NCI-H2171 (cell line): ENCODE measurements around the gene ZNF334.

Experiments
- DNase-seq: peaks from one replicate; lab custom pipeline; 2025; lab: John Stamatoyannopoulos, UW

The ZNF334 gene

DNA sequence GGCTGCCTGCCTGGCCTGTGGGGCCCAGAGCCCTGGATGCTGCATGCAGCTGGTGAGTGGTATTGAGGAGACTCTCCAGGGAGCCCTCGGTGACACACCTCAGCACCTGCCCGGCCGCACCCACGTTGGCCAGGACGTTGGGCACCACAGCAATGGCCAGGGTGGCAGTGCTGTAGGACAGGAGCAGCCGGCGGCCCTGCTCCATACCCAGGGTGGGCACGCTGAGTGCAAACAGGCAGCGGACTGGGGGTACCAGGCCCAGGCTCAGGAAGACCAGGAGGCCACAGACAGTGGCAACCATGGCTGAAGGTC lies 32.4 kb upstream of the ZNF334 start:
- no peak for DNase-seq

DNA sequence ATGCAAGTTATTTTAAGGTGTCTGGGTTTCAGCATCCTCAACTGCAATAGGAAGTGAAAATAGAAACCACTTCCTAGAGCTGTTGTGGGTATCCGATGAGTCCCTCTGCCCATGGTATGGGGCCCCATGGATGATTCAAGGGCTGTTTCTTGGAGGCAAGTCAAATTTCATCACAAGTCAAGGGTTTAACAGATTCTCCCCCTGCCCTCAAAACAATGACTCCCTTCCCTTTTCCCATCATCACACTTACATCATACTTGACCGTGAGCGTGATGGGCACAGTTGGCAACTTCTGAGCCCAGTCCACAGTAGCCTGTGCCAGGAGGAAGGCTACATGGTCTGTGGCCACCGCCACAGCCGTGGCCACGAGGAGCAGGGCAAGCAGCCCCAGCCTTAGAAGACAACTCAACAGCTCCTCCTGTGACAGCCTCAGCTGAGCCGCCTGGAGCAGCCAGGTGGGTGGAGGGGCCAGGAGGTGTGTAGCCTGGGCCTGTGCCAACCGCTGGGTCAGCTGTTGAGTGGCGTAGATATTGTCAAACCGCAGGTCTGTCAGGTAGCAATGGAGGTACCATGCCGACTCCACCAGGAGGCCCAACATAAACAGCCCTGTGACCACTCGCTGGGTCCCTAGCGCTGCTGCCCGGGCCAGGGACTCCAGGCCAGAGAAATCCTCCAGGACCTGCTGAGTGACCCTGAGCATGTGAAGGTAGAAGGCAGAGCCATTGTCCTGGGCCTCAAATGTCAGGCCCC lies 31.9 kb upstream of the ZNF334 start:
- DNase-seq = no peak

DNA sequence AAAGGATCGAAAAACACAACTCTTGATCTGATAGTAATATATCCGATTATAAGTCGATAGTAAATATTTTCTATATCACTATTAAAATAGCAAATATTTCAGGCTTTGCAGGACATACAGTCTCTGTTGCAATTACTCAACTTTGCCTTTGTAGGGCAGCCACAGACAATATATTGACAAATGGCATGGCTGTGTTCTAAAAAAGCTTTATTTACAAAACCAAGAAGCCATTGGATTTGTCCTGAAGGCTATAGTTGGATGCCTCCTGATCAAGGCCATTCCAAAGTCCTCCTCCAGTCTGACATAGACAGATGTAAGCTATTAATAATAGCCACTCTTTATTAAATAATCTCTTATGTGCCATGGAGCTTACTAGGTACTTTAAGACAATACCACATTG lies 31.2 kb upstream of the ZNF334 start:
- DNase-seq = no peak

DNA sequence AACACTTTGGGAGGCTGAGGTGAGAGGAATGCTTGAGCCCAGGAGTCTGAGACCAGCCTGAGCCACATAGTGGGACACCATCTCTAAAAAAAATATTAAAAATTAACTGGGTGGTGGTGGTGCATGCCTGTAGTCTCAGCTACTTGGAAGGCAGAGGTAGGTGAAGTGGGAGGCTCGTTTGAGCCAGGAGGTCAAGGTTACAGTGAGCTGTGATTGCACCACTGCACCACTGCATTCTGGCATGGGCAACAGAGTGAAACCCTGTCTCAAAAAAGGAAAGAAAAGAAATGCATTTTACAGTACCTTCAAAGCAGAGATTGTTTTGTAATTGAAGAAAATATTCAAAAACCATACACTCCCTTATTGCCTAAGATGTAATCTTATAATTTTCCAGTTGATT lies 30.6 kb upstream of the ZNF334 start:
- DNase-seq = no peak

DNA sequence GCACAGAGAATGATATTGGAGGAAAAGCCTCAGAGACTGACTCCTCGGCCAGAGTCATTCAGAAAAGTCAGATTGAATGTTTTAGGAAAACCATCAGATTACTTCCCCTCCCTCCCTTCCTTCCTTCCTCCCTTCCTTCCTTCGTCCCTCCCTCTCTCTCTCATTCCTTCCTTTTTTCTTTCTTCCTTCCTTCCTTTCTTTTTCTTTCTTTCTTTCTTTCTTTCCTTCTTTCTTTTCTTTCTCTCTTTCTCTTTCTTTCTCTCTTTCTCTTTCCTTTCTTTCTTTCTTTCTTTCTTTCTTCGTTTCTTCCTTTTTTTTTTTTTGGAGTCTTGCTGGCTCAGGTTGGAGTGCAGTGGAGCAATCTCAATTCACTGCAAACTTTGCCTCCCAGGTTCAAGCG lies 29.7 kb upstream of the ZNF334 start:
- DNase-seq = no peak

DNA sequence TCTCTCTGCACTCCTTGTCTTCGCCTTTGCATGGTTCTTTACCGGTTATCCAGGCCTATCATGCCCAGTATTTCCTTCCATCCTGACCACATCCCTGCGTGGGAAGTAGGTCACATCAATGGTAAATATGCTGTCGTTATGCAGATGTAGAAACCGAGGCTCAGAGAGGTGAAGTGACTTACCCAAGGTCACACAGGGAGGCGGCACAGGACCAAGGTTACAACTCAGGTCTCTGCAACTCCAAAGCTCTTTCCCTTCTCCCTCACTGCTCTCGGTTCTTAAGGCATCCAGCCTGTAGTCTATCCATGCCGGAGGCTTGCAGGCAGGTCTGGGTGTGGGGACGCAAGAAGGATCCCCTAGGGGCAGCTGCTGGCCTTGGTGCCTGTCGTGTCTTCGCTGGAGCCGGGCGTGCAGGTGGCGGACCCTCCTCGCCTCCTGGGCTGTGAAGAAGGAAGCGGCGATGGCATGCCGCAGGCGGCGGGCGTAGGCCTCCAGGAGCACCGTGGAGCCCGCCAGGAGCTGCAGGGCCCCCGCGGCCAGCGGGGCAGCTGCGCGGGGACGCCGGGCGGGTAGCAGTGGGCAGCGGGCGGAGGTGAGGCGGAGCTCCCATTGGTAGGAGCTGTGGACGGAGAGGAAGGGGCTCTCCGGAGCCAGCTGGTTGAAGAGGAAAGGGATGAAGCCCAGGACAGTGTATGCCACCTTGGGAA lies 28.0 kb upstream of the ZNF334 start:
- DNase-seq = no peak

DNA sequence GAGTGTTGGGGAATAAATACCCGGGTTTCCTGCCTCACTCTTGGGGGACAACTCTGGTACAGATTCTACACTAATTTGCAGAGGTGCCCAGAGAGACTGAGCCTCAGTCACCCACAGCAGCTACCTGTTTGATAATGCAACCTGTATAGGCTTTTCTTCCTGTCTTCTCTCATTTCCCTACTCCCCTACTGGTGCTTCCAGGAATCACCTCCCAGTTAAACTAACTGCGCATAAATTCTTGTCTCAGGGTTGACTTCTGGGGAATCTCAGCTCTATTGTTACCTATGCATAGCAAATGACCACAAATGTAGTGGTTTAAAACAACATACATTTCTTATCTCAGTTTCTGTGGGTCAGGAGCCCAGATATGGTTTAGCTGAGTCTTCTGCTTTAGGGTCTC lies 25.8 kb upstream of the ZNF334 start:
- DNase-seq = no peak

DNA sequence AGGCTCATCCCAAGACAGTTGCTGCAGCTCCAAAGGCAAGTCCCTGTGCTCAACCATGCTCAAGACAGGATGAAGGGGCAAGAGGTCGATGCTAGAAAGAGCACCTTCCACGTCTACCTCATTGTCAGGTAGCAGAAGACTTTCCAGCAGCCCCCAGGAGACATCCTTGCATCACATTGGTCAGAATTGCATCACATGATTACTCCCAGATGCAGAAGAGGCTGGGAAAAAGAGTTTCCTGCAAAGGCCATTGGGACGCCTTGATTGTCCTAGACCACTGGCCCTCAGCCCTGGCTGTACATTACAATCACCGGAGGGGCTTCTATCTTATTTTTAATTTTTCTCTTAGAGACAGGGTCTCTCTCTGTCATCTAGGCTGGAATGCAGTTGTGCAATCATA lies 17.3 kb upstream of the ZNF334 start:
- DNase-seq = no peak

DNA sequence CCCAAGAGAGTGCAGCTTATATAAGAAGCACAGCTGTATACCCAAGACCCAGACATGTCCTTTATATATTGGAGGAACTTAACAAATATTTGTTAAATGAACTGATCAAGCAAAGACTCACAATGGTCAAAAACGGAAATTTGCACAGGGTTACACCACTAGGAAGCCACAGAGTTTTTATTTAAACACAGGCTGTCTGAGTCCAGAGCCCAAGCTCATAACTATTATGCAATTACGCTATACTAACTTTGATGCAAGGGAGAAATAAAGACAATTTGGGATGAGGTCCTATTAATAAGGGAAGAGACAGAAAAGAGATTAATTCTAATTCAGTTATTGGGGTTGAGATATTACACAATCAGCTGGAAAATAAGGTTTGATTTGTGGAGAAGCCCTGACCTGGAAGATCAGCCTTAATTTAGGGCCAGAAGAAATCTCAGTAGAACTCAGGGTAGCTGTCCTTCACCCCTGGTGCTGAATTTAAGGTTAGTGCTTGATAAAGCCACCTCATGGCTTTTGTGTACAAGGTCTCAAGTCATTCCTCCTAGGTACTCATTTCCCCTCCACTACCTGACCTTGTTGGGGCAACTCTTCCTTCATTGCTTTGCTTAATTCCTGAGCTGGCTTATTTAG lies 10.5 kb upstream of the ZNF334 start:
- no peak for DNase-seq

DNA sequence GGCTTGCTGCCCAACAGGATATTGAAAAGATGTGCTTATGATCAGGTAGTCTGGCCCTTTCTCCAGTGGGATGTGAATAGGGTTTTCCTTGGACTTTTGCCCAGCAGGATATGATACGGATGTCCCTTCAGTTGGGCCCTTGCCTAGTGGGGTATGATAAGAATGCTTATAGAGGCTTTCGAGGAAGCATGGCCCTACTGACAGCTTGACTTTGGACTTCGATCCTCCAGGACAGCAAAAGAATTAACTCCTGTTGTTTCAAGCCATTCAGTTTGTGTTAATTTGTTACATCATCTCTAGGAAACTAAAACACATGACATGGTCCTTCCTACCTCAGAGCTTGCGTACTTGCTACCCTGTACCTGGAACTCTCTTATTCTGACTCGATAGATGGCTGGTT lies 9.7 kb upstream of the ZNF334 start:
- no peak for DNase-seq

DNA sequence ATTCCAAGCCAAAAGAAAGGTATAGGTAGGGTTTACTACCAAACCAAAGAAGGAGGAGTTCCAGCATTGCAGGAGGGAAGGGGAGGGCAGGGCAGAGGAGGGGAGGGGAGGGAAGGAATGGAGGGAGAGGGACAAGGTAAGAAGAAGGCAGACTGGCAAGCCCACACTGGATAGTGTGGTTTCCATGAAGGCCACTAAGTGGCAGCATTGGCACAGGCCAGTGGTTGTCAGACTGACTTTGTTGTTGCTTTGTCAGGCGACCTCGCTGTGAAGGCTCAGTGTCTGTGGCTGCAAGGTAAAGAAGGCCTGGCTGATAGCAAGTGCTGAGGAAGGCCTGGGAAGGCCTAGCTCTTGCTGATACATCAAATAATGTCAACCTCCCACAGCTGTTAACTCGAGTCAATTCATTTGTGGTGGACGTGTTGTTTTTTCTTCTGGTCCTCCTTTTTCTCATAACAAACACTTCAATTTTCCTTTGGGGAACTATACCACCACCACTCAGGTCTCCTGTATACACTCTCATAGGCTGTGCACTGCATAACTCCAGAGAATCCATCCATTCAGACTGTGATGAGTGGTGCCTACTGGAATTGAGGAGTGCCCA lies 7.7 kb upstream of the ZNF334 start:
- DNase-seq = peak; percentile 55

DNA sequence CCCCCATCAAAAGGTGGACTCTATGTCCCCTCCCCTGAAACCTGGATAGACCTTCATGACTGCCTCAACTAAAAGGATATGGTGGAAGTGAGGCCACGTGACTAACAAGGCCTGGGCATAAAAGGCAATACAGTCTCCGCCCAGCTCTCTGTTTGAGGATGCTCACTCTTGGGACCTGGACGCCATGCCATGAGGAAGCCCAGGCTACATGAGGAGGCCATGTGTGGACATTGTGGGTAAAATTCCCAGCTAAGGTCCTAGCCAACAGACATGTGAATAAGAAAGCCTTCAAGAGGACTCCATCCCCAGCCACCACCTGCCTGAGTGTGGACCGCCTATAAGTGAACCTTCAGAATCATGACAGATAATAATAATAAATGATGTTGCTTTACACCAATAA lies 7.2 kb upstream of the ZNF334 start:
- no peak for DNase-seq

DNA sequence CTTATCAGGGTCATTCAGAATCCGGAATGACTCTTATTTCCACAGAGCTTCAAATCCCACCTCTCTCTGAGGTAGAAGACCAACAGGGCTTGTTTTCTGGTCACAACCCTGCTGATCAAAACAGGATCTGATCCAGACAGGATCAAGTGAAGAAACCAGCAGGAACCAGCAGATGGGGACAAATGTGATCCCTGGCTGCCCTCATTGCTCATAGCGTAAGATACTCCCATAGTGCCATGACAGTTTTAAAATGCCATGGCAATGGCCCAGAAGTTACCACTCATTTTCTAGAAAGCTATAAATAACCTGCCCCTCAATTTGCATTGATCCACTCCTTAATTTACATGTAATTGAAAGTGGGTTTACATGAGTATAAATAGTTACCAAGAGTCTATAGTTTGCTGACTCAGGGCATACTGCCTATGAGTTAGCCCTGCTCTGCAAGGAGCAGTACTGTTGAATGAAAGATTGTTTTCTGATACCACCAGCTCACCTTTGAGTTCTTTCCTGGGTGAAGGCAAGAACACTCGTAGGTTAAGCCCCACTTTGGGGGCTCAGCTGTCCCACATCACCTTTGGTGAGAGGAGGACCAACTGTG lies 6.2 kb upstream of the ZNF334 start:
- no peak for DNase-seq

DNA sequence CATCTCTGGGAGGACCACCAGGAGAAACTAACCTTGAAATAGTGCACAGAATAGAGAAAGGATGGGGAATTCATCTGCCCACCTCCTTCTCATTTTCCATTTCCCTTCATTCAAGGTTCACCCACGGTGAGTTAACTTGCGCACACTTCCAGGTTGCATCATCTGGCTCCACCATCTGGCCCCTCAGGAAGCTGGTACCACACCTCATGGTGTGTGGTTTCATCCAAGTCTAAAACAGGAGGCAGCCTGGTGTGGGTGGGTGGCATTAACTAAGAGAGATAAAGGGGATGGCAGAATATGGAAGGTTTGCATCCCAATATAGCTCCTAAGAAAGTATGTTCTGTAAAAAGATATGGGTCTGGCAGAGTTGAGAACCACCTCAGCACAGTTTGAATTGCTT lies 3.8 kb downstream of the ZNF334 start:
- peak; percentile 63 for DNase-seq

DNA sequence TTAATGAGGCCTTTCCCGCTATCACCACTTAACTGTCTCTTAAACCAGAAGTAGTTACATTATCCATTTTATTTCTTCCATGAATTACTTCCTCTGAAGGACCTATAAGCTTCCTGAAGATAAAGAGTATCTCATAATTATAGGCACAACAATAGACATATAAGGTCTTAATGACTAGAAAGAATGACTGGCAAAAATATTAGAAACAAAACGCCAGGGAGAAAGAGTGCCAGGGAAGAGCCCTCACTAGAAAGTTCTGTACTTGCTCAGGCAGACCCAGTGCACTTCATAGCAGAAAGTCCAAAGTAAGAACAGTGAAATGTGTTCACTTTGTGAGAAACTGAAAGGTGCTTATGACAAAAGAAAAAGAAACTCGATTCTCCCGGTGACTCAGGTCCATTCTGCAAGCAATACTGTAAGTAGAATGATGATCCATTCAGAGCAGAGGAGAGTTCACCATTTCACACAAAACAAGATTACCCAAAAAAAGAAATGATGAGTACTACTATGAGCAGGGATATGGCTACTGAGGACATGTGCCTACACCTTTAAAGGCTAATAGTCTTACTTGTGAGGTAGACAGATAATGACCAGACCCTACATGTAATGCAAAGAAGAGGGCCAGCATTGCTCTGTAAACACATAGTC lies 5.5 kb downstream of the ZNF334 start:
- no peak for DNase-seq

DNA sequence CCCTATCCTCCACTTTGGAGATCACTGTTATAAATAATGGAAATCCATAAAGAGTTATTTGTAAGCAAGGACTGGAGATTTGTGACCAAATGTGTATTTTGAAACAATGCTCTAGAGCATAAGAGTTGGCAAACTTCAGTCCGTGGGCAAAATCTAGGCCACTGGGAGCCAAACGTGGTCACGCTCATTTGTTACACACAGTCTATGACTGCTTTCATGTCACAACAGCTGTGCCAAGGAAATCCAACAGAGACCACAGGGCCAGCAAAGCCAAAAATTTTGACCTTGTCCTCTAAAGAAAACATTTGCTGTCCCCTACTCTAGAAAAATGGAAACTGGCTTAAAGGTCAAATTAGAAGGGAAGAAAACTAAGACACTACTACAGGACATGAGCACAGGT lies 7.9 kb downstream of the ZNF334 start:
- no peak for DNase-seq

DNA sequence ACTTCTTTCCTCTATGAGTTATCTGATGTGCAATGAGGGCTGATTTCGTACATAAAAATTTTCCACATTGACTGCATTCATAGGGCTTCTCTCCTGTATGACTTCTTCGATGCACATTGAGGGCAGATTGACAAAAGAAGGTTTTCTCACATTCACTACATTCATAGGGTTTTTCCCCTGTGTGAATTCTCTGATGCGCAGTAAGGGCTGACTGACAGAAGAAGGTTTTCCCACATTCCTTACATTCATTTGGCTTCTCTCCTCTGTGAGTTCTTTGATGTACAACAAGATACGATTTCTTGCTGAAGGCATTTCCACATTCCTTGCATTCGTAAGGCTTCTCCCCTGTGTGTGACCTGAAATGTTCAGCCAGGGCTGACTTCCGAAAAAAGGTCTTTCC lies 11.4 kb downstream of the ZNF334 start:
- no peak for DNase-seq

DNA sequence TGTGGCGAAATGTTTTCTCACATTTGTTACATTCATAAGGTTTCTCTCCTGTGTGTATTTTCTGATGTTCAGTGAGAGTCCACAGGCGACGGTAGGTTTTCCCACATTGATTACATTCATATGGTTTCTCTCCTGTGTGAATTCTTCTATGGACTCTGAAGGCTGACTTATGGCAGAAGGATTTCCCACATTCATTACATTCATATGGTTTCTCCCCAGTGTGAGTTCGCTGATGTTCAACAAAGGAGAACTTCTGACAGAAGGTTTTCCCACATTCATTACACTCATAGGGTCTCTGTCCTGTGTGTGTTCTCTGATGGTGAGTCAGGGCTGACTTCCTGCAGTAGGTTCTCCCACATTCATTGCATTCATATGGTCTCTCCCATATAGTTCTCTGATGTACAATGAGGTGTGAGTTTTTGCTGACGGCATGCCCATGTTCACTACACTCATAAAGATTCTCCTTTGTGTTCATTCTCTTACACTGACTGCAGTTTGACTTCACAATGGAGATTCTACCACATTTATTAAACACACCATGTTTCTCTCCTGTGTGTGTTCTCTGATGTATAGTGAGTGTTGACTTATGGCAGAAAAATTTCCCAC lies 11.9 kb downstream of the ZNF334 start:
- DNase-seq = no peak

DNA sequence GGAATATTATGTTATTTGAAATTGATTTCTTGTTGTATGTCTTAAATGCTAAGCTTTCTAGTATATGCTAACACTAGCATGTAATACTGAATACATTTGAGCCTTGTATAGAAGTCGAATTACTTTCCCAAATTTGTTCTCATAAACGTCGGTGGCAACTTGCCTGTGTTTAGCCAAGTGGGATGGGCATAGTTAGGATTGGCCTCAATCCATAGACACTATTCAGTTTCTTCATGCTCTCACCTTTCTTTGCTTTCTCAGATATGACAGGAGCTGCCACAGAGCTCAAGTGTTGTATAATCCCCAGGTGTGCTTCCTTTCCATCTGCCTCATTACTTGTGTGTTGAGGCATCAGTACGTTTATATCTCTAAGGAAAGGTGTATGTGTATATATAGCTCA lies 19.3 kb downstream of the ZNF334 start:
- DNase-seq = peak; percentile 42

DNA sequence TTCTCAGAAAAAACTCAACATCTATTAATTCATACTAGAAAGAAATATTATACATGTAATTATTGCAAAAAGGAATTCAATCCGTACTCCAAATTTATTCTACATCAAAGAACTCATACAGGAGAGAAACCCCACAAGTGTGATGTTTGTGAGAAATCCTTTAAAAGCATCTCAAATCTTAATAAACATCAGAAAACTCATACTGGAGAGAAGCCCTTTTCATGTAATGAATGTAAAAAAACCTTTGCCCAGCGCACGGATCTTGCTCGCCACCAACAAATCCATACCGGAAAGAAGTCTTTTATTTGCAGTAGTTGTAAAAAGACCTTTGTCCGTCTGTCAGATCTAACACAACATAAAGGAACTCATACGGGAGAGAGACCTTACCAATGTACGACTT lies 22.0 kb downstream of the ZNF334 start:
- no peak for DNase-seq

DNA sequence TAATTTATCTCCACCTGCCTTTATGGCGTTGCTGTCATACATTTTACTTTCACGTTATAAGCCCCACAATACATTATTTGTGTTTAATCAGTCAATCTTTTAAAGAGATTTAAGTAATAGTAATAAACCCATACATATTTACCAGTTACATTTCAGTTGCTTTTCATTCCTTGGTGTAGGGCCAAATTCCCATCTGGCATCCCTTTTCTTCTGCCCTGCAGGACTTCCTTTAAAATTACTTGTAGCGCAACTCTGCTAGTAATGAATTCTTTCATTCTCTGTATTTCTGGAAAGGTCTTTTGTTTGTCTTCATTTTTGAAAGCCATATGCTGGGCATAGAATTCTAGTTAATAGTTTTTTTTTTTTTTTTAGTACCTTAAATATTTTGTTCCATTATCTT lies 24.9 kb downstream of the ZNF334 start:
- DNase-seq = no peak

DNA sequence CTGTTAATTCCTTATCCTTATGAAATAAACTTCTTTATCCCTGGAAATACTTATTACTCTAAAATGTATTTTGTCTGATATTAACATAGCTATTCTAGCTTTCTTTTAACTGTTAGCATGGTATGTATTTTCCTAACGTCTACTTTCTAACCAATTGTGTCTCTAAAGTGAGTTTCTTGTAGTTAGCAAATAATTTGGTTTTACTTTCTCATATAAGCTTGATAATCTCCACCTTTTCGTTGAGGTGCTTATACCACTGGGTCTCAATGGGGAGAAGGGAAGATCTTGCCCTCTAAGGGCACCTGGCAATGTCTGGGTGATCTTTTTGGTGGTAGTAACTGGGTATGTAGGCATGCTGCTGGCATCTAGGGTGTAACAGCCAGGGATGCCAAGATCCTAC lies 25.7 kb downstream of the ZNF334 start:
- no peak for DNase-seq
